Stomach (tissue), 4 donors: ENCODE data around the gene HMGCL.

ENCODE experiments used
- POLR2A ChIP-seq, 4 donors: fragments of 450-650 bp; IDR thresholded peaks; one replicate each; pipeline ENCODE4 v1.6.1; 2016; ENCODE audit warnings: antibody characterized with exemption in 4 of 4, control low read depth in 2 of 4, mild to moderate bottlenecking in 1 of 4, moderate library complexity in 1 of 4
- POLR2AphosphoS5 ChIP-seq, 3 donors: sonication (generic); formaldehyde crosslinking; IDR thresholded peaks; one replicate each; pipeline ENCODE4 v1.6.1; 2016; ENCODE audit warnings: antibody characterized with exemption in 3 of 3
- TF ChIP-seq, protein P1 (sequence below), 7 experiments: fragments of 450-650 bp in 4 of 7; fragments of 200-600 bp in 3 of 7; sonication (generic) in 3 of 7; IDR thresholded peaks; one replicate each; pipeline ENCODE4 v1.5.1; 2016 to 2019; ENCODE audit warnings: antibody characterized with exemption in 7 of 7, control low read depth in 2 of 7, mild to moderate bottlenecking in 1 of 7

DNA sequence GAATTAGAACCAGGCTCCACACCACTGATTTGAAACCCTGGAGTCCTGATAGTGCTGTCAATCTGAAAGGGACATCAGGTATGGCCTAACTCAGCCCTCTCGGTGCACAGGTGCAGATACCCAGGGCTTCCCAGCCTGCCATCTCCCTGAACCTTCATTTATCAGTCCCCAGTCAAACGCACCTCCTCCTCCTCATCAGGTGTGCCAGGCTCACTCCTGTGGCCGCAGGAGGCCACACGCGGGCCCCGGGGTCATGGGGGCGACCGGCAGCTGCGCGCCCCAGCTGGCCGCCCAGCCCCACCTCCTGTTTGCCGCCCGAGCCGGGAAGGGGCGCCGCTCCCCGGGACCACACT is 42.3 kb upstream of the HMGCL start:
- TF ChIP-seq, protein P1, sequence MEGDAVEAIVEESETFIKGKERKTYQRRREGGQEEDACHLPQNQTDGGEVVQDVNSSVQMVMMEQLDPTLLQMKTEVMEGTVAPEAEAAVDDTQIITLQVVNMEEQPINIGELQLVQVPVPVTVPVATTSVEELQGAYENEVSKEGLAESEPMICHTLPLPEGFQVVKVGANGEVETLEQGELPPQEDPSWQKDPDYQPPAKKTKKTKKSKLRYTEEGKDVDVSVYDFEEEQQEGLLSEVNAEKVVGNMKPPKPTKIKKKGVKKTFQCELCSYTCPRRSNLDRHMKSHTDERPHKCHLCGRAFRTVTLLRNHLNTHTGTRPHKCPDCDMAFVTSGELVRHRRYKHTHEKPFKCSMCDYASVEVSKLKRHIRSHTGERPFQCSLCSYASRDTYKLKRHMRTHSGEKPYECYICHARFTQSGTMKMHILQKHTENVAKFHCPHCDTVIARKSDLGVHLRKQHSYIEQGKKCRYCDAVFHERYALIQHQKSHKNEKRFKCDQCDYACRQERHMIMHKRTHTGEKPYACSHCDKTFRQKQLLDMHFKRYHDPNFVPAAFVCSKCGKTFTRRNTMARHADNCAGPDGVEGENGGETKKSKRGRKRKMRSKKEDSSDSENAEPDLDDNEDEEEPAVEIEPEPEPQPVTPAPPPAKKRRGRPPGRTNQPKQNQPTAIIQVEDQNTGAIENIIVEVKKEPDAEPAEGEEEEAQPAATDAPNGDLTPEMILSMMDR (IDR thresholded peaks at IDR 0.05): no peak
- no peak for TF ChIP-seq POLR2A (IDR thresholded peaks at IDR 0.05)
- no peak for TF ChIP-seq POLR2AphosphoS5 (IDR thresholded peaks at IDR 0.05)
